Esophagus muscularis mucosa (tissue), 3 donors: ENCODE results near the gene IFNK.
A peak's percentile ranks its signal among the peaks of the same experiment; 100 is the strongest.

Experiments used
- POLR2A ChIP-seq: fragments of 450-650 bp; IDR thresholded peaks from one replicate; pipeline ENCODE4 v1.6.1; 2017; ENCODE audit warnings: antibody characterized with exemption, moderate library complexity, mild to moderate bottlenecking, low read depth
- POLR2AphosphoS5 ChIP-seq, 2 donors: sonication (generic); formaldehyde crosslinking; IDR thresholded peaks; one replicate each; pipeline ENCODE4 v1.6.1; 2017; ENCODE audit warnings: antibody characterized with exemption in 2 of 2
- TF ChIP-seq, protein P1 (sequence below), 3 experiments: fragments of 200-600 bp in 2 of 3; fragments of 450-650 bp in 1 of 3; sonication (generic) in 2 of 3; IDR thresholded peaks; one replicate each; pipeline ENCODE4 v1.5.1; 2017 to 2019; ENCODE audit warnings: antibody characterized with exemption in 3 of 3, mild to moderate bottlenecking in 2 of 3, moderate library complexity in 1 of 3

DNA sequence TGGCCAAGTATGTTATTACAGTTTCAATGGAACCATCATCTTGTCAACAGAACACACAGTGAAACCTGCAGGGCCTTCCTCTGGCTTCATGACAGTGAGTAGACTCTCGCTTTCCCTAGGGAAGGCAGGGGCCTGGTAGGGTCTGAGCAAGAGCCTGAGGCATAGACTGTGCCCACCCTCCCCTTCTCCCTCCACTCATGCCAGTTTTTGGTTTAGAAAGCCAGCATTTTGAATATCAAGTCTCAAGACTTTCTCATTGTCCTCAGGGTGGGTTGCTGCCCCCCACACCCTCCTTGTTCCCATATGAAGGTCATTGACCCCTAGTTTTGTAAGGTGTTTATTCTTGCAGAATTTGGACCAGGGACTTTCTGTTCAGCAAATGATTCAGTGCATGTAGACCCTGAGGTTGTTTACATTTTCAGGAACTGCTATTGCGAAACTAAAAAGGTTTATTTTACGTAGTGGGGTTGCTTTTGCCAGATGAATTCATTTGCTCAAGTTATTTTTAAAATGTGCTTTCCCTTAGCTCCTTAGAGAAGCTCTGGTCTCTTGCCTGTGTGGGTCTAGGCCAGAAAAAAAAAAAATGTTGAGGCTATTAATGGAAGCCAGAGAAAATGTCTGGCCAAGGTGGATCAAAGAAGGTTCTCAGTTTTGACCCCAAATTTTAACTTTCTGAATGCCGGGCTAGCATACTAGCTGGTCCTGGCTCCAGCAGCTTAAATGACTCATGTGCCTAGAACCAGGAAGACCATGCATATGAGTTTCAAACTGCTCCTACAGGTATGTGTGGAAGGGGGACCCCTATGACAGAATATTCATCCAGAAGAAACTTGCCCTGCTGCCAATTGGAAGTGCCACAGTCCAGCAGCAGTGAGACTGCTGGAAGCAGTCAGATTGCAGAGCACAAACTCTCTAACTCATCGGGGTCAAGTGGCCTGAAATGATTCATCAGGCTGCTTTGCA, 15.7 kb downstream of the IFNK start:
- TF ChIP-seq POLR2A (no peak), POLR2AphosphoS5 (IDR thresholded peaks at IDR 0.05) (peak; percentile 64 to 89)
- TF ChIP-seq, protein P1, sequence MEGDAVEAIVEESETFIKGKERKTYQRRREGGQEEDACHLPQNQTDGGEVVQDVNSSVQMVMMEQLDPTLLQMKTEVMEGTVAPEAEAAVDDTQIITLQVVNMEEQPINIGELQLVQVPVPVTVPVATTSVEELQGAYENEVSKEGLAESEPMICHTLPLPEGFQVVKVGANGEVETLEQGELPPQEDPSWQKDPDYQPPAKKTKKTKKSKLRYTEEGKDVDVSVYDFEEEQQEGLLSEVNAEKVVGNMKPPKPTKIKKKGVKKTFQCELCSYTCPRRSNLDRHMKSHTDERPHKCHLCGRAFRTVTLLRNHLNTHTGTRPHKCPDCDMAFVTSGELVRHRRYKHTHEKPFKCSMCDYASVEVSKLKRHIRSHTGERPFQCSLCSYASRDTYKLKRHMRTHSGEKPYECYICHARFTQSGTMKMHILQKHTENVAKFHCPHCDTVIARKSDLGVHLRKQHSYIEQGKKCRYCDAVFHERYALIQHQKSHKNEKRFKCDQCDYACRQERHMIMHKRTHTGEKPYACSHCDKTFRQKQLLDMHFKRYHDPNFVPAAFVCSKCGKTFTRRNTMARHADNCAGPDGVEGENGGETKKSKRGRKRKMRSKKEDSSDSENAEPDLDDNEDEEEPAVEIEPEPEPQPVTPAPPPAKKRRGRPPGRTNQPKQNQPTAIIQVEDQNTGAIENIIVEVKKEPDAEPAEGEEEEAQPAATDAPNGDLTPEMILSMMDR (IDR thresholded peaks at IDR 0.05), result no peak
